GM12878 (cell line): ENCODE results near the gene ALCAM. TPM values are rescaled to one million over a fixed set of nuclear protein-coding genes. Genes with fewer than 3 reads are reported as not detected.

Experiments used
- ATAC-seq: fragments of 200-7000 bp; cut with Tn5 transposase; 3 replicates; pipeline ENCODE4 v1.9.1; 2020; ENCODE audit warnings: mild to moderate bottlenecking, moderate library complexity
- BruUV-seq: library from RNA; stranded (reverse); fragments of 400-500 nt; replicated peaks from 2 replicates; lab custom pipeline; 2021; lab: Mats Ljungman, UMichigan
- CTCF ChIA-PET: fragments of 300-600 bp; sonication (Branson Sonifier 250); formaldehyde crosslinking; extraction: SDS; loops from one replicate; lab custom pipeline; 2021; ENCODE audit warnings: inconsistent platforms; lab: Yijun Ruan, JAX
- POLR2A ChIA-PET: fragments of 350-600 bp; formaldehyde crosslinking; extraction: SDS; loops from one replicate; lab custom pipeline; 2021; ENCODE audit warnings: inconsistent platforms; lab: Charles Lee
- RAD21 ChIA-PET: fragments of 300-600 bp; sonication (Branson Sonifier 250); formaldehyde crosslinking; loops from one replicate; lab custom pipeline; 2023; ENCODE audit warnings: antibody characterized with exemption; ENCODE audit not compliant: unreplicated experiment; lab: Charles Lee
- SMC1A ChIA-PET: fragments of 300-600 bp; sonication (Branson Sonifier 250); formaldehyde crosslinking; loops from one replicate; lab custom pipeline; 2023; ENCODE audit not compliant: unreplicated experiment, uncharacterized antibody; lab: Charles Lee
- DNase-seq: peaks from one replicate; pipeline ENCODE4 v3.0.0-alpha.2; 2011; ENCODE audit warnings: low read depth, low spot score
- FAIRE-seq: peaks from 3 replicates; lab custom pipeline; 2011; peaks lifted over from hg19 to GRCh38; lab: Jason Lieb, UNC
- H2AFZ ChIP-seq: 2 replicates; pipeline ENCODE4 v1.6.0; 2011; ENCODE audit warnings: low read depth, low read length, control low read depth; ENCODE audit not compliant: control insufficient read depth
- H3K27ac ChIP-seq: 2 replicates; pipeline ENCODE4 v1.5.1; 2011; ENCODE audit warnings: control low read depth; ENCODE audit not compliant: control insufficient read depth, insufficient read depth
- H3K27me3 ChIP-seq, 2 experiments: replicated peaks in 1 of 2; 2 replicates each; pipeline versions ENCODE4 v1.6.0 to v1.6.1; 2011; ENCODE audit warnings: low read length in 1 of 2; ENCODE audit not compliant: control insufficient read depth in 2 of 2, insufficient read depth in 2 of 2
- H3K36me3 ChIP-seq, 2 experiments: 2 replicates each; pipeline ENCODE4 v1.5.1; 2011; ENCODE audit warnings: low read length in 1 of 2; ENCODE audit not compliant: control insufficient read depth in 2 of 2, insufficient read depth in 2 of 2
- H3K4me1 ChIP-seq: 2 replicates; pipeline ENCODE4 v1.6.1; 2011; ENCODE audit warnings: mild to moderate bottlenecking, low read length, moderate library complexity, mixed read lengths; ENCODE audit not compliant: control insufficient read depth, insufficient read depth
- H3K4me2 ChIP-seq: 2 replicates; pipeline ENCODE4 v1.6.0; 2011; ENCODE audit warnings: control low read depth; ENCODE audit not compliant: control insufficient read depth, insufficient read depth
- H3K4me3 ChIP-seq: fragments of 200-600 bp; sonication (generic); 2 replicates; pipeline ENCODE4 v1.5.1; 2016
- H3K79me2 ChIP-seq: 2 replicates; pipeline ENCODE4 v1.6.0; 2011; ENCODE audit warnings: low read length; ENCODE audit not compliant: control insufficient read depth, insufficient read depth
- H3K9ac ChIP-seq: 2 replicates; pipeline ENCODE4 v1.8.0; 2011; ENCODE audit warnings: low read length, control low read depth, mixed read lengths; ENCODE audit not compliant: control insufficient read depth, insufficient read depth
- H3K9me3 ChIP-seq: replicated peaks from 3 replicates; pipeline ENCODE4 v1.5.1; 2011; ENCODE audit warnings: mild to moderate bottlenecking, low read length; ENCODE audit not compliant: control insufficient read depth, insufficient read depth
- H4K20me1 ChIP-seq: 2 replicates; pipeline ENCODE4 v1.6.0; 2011; ENCODE audit not compliant: control insufficient read depth, insufficient read depth
- BMI1 ChIP-seq: fragments of 450-650 bp; IDR thresholded peaks from 2 replicates; pipeline ENCODE4 v1.6.1; 2016; ENCODE audit warnings: mild to moderate bottlenecking, moderate library complexity, borderline replicate concordance
- ETV6 ChIP-seq, 2 experiments: fragments of 450-650 bp in 1 of 2; IDR thresholded peaks in 1 of 2; conservative IDR thresholded peaks in 1 of 2; 2 replicates each; pipeline ENCODE4 v1.6.1; 2014; ENCODE audit warnings: antibody characterized with exemption in 1 of 2, borderline replicate concordance in 1 of 2, low read depth in 1 of 2, mild to moderate bottlenecking in 1 of 2, moderate library complexity in 1 of 2
- HDAC2 ChIP-seq: fragments of 200-600 bp; sonication (generic); IDR thresholded peaks from 2 replicates; pipeline ENCODE4 v1.6.1; 2017
- HDAC6 ChIP-seq: fragments of 200-600 bp; sonication (generic); IDR thresholded peaks from one replicate; pipeline ENCODE4 v1.8.0; 2017; ENCODE audit warnings: antibody characterized with exemption; ENCODE audit not compliant: unreplicated experiment
- KAT2A ChIP-seq: conservative IDR thresholded peaks from 2 replicates; pipeline ENCODE4 v1.6.1; 2011; ENCODE audit warnings: low read depth, low read length; ENCODE audit not compliant: control insufficient read depth
- RBBP5 ChIP-seq: fragments of 200-600 bp; sonication (generic); conservative IDR thresholded peaks from 2 replicates; pipeline ENCODE4 v1.6.1; 2016
- SREBF2 ChIP-seq: IDR thresholded peaks from 2 replicates; pipeline ENCODE4 v1.6.1; 2012; ENCODE audit warnings: mild to moderate bottlenecking, low read length
- WGBS: methylation state at CpG from one replicate; pipeline ENCODE4 v1.1.6; 2016; ENCODE audit warnings: low lambda C conversion rate; ENCODE audit not compliant: insufficient replicate concordance, insufficient coverage; ENCODE audit errors: missing lambda C conversion rate; 5-methylcytosine and 5-hydroxymethylcytosine counted together
- in situ Hi-C: fragments of 300-500 bp; cut with MboI; formaldehyde crosslinking; loops from 9 replicates; pipeline ENCODE4 v1.14.3; 2018; ENCODE audit warnings: mixed read lengths
- intact Hi-C: fragments of 100-400 bp; cut with micrococcal nuclease; formaldehyde crosslinking; loops from one replicate; pipeline ENCODE4 v1.14.2; 2022; ENCODE audit not compliant: unreplicated experiment
- polyA plus RNA-seq, 11 experiments: library from polyadenylated mRNA; depleted of rRNA in 4 of 11; unstranded in 6 of 11; stranded (reverse) in 5 of 11; fragments of >200 nt; fragmentation: Nextera tagmentation in 4 of 11; fragmentation: Illumina TruSeq in 1 of 11; extraction: Ambion mirVana in 4 of 11; extraction: Trizol in 1 of 11; gene quantifications; 1 replicate in 1 of 11; 2 replicates in 10 of 11; pipeline versions ENCODE4 v1.2.1 to v1.2.3, GENCODE V29; 2011 to 2016; ENCODE audit warnings: inconsistent platforms in 2 of 11, missing spikeins in 2 of 11, low read depth in 1 of 11
- total RNA-seq, 4 experiments: library from RNA; depleted of rRNA in 3 of 4; stranded (reverse); fragments of >200 nt in 3 of 4; fragmentation: Illumina TruSeq in 1 of 4; extraction: Trizol in 1 of 4; gene quantifications; 2 replicates each; pipeline versions ENCODE4 v1.2.1 to v1.2.3, GENCODE V29; 2013 to 2021
- TF ChIP-seq, protein P1 (sequence below): fragments of 450-650 bp; IDR thresholded peaks from 2 replicates; pipeline ENCODE4 v1.6.1; 2018; ENCODE audit warnings: mild to moderate bottlenecking, low read depth, moderate library complexity; ENCODE audit not compliant: partially characterized antibody
- TF ChIP-seq, protein P2 (sequence below): fragments of 450-650 bp; IDR thresholded peaks from 2 replicates; pipeline ENCODE4 v1.6.1; 2017; ENCODE audit warnings: mild to moderate bottlenecking, moderate library complexity
- TF ChIP-seq, protein P3 (sequence below): fragments of 450-650 bp; IDR thresholded peaks from 2 replicates; pipeline ENCODE4 v1.6.1; 2014; ENCODE audit warnings: mild to moderate bottlenecking

Gene ALCAM
- total and polyA plus RNA-seq, 10 of the 15 experiments (the other 5 are each of a cell fraction or from before 2014, with no cell fraction given) = 12.2 to 54.2 (median 32.6) TPM

DNA sequence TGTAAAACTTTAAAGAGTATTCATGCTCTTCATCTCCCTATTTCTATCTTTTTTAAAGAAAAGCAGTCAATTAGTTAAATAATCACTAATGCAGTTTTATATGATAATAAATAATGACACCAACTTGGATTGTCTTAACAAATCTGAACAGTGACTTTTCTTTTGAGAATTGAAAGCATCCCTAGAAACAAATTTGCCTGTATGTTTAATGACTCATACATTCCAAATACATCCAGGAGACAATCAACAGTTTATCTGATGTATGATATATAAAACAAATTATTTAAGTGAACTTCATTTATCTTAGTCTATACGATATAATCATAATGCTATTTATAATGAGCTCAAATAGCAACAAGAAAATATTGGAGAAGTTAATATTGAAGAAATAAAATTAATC is 78.0 kb downstream of the ALCAM start:
- no peak for ATAC-seq
- no peak for FAIRE-seq
- TF ChIP-seq ETV6 (conservative IDR thresholded peaks at IDR 0.05 in 1 of 2, IDR thresholded peaks at IDR 0.05 in 1 of 2; ENCODE audit: borderline replicate concordance in 1 of 2, low read depth in 1 of 2) (no peak), HDAC6 (no peak), BMI1 (no peak), HDAC2 (no peak), KAT2A (no peak), SREBF2 (no peak), RBBP5 (no peak)
- TF ChIP-seq, protein P1, sequence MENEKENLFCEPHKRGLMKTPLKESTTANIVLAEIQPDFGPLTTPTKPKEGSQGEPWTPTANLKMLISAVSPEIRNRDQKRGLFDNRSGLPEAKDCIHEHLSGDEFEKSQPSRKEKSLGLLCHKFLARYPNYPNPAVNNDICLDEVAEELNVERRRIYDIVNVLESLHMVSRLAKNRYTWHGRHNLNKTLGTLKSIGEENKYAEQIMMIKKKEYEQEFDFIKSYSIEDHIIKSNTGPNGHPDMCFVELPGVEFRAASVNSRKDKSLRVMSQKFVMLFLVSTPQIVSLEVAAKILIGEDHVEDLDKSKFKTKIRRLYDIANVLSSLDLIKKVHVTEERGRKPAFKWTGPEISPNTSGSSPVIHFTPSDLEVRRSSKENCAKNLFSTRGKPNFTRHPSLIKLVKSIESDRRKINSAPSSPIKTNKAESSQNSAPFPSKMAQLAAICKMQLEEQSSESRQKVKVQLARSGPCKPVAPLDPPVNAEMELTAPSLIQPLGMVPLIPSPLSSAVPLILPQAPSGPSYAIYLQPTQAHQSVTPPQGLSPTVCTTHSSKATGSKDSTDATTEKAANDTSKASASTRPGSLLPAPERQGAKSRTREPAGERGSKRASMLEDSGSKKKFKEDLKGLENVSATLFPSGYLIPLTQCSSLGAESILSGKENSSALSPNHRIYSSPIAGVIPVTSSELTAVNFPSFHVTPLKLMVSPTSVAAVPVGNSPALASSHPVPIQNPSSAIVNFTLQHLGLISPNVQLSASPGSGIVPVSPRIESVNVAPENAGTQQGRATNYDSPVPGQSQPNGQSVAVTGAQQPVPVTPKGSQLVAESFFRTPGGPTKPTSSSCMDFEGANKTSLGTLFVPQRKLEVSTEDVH = no peak
- TF ChIP-seq, protein P2, sequence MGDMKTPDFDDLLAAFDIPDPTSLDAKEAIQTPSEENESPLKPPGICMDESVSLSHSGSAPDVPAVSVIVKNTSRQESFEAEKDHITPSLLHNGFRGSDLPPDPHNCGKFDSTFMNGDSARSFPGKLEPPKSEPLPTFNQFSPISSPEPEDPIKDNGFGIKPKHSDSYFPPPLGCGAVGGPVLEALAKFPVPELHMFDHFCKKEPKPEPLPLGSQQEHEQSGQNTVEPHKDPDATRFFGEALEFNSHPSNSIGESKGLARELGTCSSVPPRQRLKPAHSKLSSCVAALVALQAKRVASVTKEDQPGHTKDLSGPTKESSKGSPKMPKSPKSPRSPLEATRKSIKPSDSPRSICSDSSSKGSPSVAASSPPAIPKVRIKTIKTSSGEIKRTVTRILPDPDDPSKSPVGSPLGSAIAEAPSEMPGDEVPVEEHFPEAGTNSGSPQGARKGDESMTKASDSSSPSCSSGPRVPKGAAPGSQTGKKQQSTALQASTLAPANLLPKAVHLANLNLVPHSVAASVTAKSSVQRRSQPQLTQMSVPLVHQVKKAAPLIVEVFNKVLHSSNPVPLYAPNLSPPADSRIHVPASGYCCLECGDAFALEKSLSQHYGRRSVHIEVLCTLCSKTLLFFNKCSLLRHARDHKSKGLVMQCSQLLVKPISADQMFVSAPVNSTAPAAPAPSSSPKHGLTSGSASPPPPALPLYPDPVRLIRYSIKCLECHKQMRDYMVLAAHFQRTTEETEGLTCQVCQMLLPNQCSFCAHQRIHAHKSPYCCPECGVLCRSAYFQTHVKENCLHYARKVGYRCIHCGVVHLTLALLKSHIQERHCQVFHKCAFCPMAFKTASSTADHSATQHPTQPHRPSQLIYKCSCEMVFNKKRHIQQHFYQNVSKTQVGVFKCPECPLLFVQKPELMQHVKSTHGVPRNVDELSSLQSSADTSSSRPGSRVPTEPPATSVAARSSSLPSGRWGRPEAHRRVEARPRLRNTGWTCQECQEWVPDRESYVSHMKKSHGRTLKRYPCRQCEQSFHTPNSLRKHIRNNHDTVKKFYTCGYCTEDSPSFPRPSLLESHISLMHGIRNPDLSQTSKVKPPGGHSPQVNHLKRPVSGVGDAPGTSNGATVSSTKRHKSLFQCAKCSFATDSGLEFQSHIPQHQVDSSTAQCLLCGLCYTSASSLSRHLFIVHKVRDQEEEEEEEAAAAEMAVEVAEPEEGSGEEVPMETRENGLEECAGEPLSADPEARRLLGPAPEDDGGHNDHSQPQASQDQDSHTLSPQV = no peak
- TF ChIP-seq, protein P3, sequence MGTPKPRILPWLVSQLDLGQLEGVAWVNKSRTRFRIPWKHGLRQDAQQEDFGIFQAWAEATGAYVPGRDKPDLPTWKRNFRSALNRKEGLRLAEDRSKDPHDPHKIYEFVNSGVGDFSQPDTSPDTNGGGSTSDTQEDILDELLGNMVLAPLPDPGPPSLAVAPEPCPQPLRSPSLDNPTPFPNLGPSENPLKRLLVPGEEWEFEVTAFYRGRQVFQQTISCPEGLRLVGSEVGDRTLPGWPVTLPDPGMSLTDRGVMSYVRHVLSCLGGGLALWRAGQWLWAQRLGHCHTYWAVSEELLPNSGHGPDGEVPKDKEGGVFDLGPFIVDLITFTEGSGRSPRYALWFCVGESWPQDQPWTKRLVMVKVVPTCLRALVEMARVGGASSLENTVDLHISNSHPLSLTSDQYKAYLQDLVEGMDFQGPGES = no peak
- TF ChIP-seq, all 136 proteins: peak for 0

More for the DNA sequence above, 78.0 kb downstream of the ALCAM start:
- no peaks in the 10 kb centered on the region for H3K27me3 ChIP-seq
- SMC1A ChIA-PET = interaction anchor here (0.6 to 1.5 kb wide), 2 partner anchors 13 to 1162 kb away, joined by 3 to 6 read pairs; no protein-coding TSS in a partner anchor
- H3K27ac ChIP-seq = no peak overlapping the region
- no peaks in the 10 kb centered on the region for H4K20me1 ChIP-seq
- no peak overlapping the region for H2AFZ ChIP-seq
- in situ Hi-C loops = no loop called here
- H3K4me1 ChIP-seq = no peaks in the 10 kb centered on the region
- POLR2A ChIA-PET = no interaction called here
- intact Hi-C loops = no loop called here
- 100% methylated on average over 1 of the region's 1 CpG for WGBS
- no TSS peak for BruUV-seq
- RAD21 ChIA-PET = no interaction called here
- no peak overlapping the region for H3K4me3 ChIP-seq
- H3K9ac ChIP-seq = no peak overlapping the region
- CTCF ChIA-PET = no interaction called here
- H3K4me2 ChIP-seq = no peak overlapping the region
- H3K79me2 ChIP-seq = no peaks in the 10 kb centered on the region
- H3K36me3 ChIP-seq = no peaks in the 10 kb centered on the region
- DNase-seq = no peak
- H3K9me3 ChIP-seq = no peaks in the 10 kb centered on the region; the same call in 2 of the 3 replicates
